ENCODE data around the gene UBALD1. TPM values are rescaled to one million over a fixed set of nuclear protein-coding genes. Genes with fewer than 3 reads are reported as not detected.

UBALD1 gene
- total RNA-seq, 4 donors from 2014 or later: 5.9 to 24.0 (median 14.3) TPM

- Histone ChIP-seq H3K27ac (no peak overlapping the region), H3K27me3 (no peaks in the 10 kb centered on the region), H3K4me3 (no peak overlapping the region), H3K36me3 (no peaks in the 10 kb centered on the region), H3K4me1 (no peaks in the 10 kb centered on the region), H3K9me3 (no peaks in the 10 kb centered on the region)
- WGBS, 2 donors (ENCODE audit: low coverage in 1 of 2): 20 to 49% methylated on average over 1 to 6 of the region's 9 CpGs
- no peak for ATAC-seq
- TF ChIP-seq EP300 (IDR thresholded peaks at IDR 0.05): no peak
Measured at GRCh38 chr16:4561596-4561995, 53.1 kb downstream of the UBALD1 start.

Small RNA genes within 50 kb of the gene (small RNA-seq; reads per million reads assigned to genes)
- gene RN7SL850P: 0 reads per million in 4 donors

Other genes with a start within 250 kb of the UBALD1 start
- gene VASN, start 243.0 kb downstream of the UBALD1 start, total RNA-seq: 10 to 100 TPM in 3 of 4 donors, 1 to 10 TPM in 1; 6.8 to 35.8 (median 19.9) TPM
- 10 to 100 TPM; 11.0 to 38.9 (median 17.8) TPM for gene CORO7, start 198.3 kb downstream of the UBALD1 start, total RNA-seq
- 10 to 100 TPM; 39.6 to 55.6 (median 43.9) TPM for gene DNAJA3, start 189.0 kb downstream of the UBALD1 start, total RNA-seq
- 10 to 100 TPM; 32.9 to 49.7 (median 39.3) TPM for gene NMRAL1, start 140.3 kb downstream of the UBALD1 start, total RNA-seq
- gene HMOX2, start 138.5 kb downstream of the UBALD1 start, total RNA-seq: 10 to 100 TPM; 26.3 to 66.3 (median 36.2) TPM
- gene CDIP1, start 76.1 kb downstream of the UBALD1 start, total RNA-seq: 10 to 100 TPM; 13.2 to 31.5 (median 18.7) TPM
- gene C16orf96, start 58.5 kb downstream of the UBALD1 start, total RNA-seq: under 1 TPM in 1 of 4 donors, not detected in 3; 0.40 TPM
- 10 to 100 TPM; 29.2 to 67.0 (median 40.5) TPM for gene MGRN1, start 9.9 kb upstream of the UBALD1 start, total RNA-seq
- gene NUDT16L1, start 78.7 kb upstream of the UBALD1 start, total RNA-seq: 10 to 100 TPM; 14.8 to 26.3 (median 21.4) TPM
- 10 to 100 TPM; 23.3 to 47.8 (median 27.6) TPM for gene ANKS3, start 119.4 kb upstream of the UBALD1 start, total RNA-seq
- gene DNAAF8, start 119.6 kb upstream of the UBALD1 start, total RNA-seq: under 1 TPM; 0.54 to 0.89 (median 0.65) TPM
- 10 to 100 TPM; 12.6 to 15.8 (median 13.8) TPM for gene ZNF500, start 152.3 kb upstream of the UBALD1 start, total RNA-seq
- not detected for gene SEPTIN12, start 173.5 kb upstream of the UBALD1 start, total RNA-seq
- not detected for gene SMIM22, start 180.5 kb upstream of the UBALD1 start, total RNA-seq
- gene ROGDI, start 187.7 kb upstream of the UBALD1 start, total RNA-seq: 10 to 100 TPM; 37.6 to 85.9 (median 62.6) TPM
- gene GLYR1, start 232.4 kb upstream of the UBALD1 start, total RNA-seq: 100 to 1,000 TPM in 2 of 4 donors, 10 to 100 TPM in 2; 86.0 to 129 (median 97.0) TPM
- 10 to 100 TPM; 22.8 to 46.2 (median 28.0) TPM for gene UBN1, start 232.6 kb upstream of the UBALD1 start, total RNA-seq

Measured in gastroesophageal sphincter (tissue), 4 donors.